ENCODE results near the gene MBOAT1. TPM values are rescaled to one million over a fixed set of nuclear protein-coding genes. Genes with fewer than 3 reads are reported as not detected.

The MBOAT1 gene
- total RNA-seq, 2 donors from 2014 or later, result 4.6 to 10.1 TPM

GRCh38 chr6:20117474-20117873 is 94.8 kb downstream of the MBOAT1 start:
- no peak for DNase-seq
- intact Hi-C loops (cut with DNase I), result no loop called here
- no peaks in the 10 kb centered on the region for H3K9me3 ChIP-seq
- H3K27ac ChIP-seq, result no peak overlapping the region
- no peak for ATAC-seq
- H3K27me3 ChIP-seq, result no peaks in the 10 kb centered on the region
- 73 to 81% methylated on average over 3 of the region's 3 CpGs for WGBS, 2 donors
- H3K4me1 ChIP-seq, result no peaks in the 10 kb centered on the region
- H3K4me3 ChIP-seq, result no peak overlapping the region
- no peaks in the 10 kb centered on the region for H3K36me3 ChIP-seq (replicated peaks in 1 of 2; ENCODE audit: insufficient read depth in 1 of 2, low read depth in 2 of 2)
- TF ChIP-seq POLR2A (IDR thresholded peaks at IDR 0.05), result no peak
- TF ChIP-seq, protein P1, sequence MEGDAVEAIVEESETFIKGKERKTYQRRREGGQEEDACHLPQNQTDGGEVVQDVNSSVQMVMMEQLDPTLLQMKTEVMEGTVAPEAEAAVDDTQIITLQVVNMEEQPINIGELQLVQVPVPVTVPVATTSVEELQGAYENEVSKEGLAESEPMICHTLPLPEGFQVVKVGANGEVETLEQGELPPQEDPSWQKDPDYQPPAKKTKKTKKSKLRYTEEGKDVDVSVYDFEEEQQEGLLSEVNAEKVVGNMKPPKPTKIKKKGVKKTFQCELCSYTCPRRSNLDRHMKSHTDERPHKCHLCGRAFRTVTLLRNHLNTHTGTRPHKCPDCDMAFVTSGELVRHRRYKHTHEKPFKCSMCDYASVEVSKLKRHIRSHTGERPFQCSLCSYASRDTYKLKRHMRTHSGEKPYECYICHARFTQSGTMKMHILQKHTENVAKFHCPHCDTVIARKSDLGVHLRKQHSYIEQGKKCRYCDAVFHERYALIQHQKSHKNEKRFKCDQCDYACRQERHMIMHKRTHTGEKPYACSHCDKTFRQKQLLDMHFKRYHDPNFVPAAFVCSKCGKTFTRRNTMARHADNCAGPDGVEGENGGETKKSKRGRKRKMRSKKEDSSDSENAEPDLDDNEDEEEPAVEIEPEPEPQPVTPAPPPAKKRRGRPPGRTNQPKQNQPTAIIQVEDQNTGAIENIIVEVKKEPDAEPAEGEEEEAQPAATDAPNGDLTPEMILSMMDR (IDR thresholded peaks at IDR 0.05), result no peak

GRCh38 chr6:20116792-20117191 is 95.5 kb downstream of the MBOAT1 start:
- Histone ChIP-seq H3K27me3 (no peaks in the 10 kb centered on the region), H3K4me1 (no peaks in the 10 kb centered on the region), H3K36me3 (replicated peaks in 1 of 2; ENCODE audit: insufficient read depth in 1 of 2, low read depth in 2 of 2) (no peaks in the 10 kb centered on the region), H3K27ac (no peak overlapping the region), H3K9me3 (no peaks in the 10 kb centered on the region), H3K4me3 (no peak overlapping the region)
- ATAC-seq (no peak), DNase-seq (no peak)
- WGBS, 2 donors, result 81 to 86% methylated on average over 7 of the region's 7 CpGs
- intact Hi-C loops (cut with DNase I), result no loop called here
- TF ChIP-seq POLR2A (IDR thresholded peaks at IDR 0.05), result no peak
- TF ChIP-seq, protein P1 (IDR thresholded peaks at IDR 0.05), result no peak

- H3K36me3 ChIP-seq (replicated peaks in 1 of 2; ENCODE audit: insufficient read depth in 1 of 2, low read depth in 2 of 2), result no peaks in the 10 kb centered on the region
- TF ChIP-seq POLR2A (IDR thresholded peaks at IDR 0.05), result no peak
- TF ChIP-seq, protein P1 (IDR thresholded peaks at IDR 0.05), result no peak
- no peak overlapping the region for H3K4me3 ChIP-seq
- no peaks in the 10 kb centered on the region for H3K9me3 ChIP-seq
- 80 to 82% methylated on average over 9 of the region's 9 CpGs for WGBS, 2 donors
- H3K27me3 ChIP-seq, result no peaks in the 10 kb centered on the region
- no peaks in the 10 kb centered on the region for H3K4me1 ChIP-seq
- no peak overlapping the region for H3K27ac ChIP-seq
- intact Hi-C loops (cut with DNase I), result no loop called here
- ATAC-seq (no peak), DNase-seq (no peak)
Observed at GRCh38 chr6:20115246-20115980, 96.9 kb downstream of the MBOAT1 start.

- H3K4me3 ChIP-seq, result no peak overlapping the region
- intact Hi-C loops (cut with DNase I), result no loop called here
- ATAC-seq (no peak), DNase-seq (no peak)
- H3K36me3 ChIP-seq (replicated peaks in 1 of 2; ENCODE audit: insufficient read depth in 1 of 2, low read depth in 2 of 2), result peaks cover 0 to 3% of the 10 kb centered on the region in 2 donors
- WGBS, 2 donors, result 89 to 90% methylated on average over 2 of the region's 2 CpGs
- H3K9me3 ChIP-seq, result no peaks in the 10 kb centered on the region
- no peaks in the 10 kb centered on the region for H3K27me3 ChIP-seq
- no peak for TF ChIP-seq POLR2A (IDR thresholded peaks at IDR 0.05)
- TF ChIP-seq, protein P1 (IDR thresholded peaks at IDR 0.05), result no peak
- H3K4me1 ChIP-seq, result no peaks in the 10 kb centered on the region
- H3K27ac ChIP-seq, result no peak overlapping the region
Observed at GRCh38 chr6:20113649-20114224, 98.5 kb downstream of the MBOAT1 start.

DNA sequence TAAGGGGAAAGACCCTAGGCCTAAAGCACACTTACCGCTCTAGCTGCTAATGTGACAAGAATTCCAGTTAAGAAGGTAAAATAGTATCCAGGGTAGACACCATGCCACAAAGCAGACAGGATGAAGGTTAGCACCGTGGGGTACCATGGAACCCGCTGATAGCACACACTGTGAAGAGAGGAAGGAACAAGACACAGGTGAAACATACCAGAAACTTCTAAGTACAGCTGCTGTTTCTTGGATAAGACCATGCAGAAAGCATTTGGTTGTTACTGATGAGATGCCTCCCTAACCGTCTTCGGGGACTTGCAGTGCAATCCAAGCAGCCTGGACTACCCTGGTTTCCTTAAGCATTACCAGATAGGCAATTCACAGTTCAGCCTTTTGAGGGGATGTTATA is 99.4 kb downstream of the MBOAT1 start:
- intact Hi-C loops (cut with DNase I), result no loop called here
- DNase-seq (no peak), ATAC-seq (no peak)
- Histone ChIP-seq H3K36me3 (replicated peaks in 1 of 2; ENCODE audit: insufficient read depth in 1 of 2, low read depth in 2 of 2) (peaks cover 0 to 3% of the 10 kb centered on the region in 2 donors), H3K4me1 (no peaks in the 10 kb centered on the region), H3K4me3 (no peak overlapping the region), H3K9me3 (no peaks in the 10 kb centered on the region), H3K27ac (no peak overlapping the region), H3K27me3 (no peaks in the 10 kb centered on the region)
- TF ChIP-seq, protein P1 (IDR thresholded peaks at IDR 0.05), result no peak
- no peak for TF ChIP-seq POLR2A (IDR thresholded peaks at IDR 0.05)
- WGBS, 2 donors, result 95 to 96% methylated on average over 5 of the region's 5 CpGs
